GM12892 (cell line): ENCODE measurements around the gene CASQ2.

ENCODE experiments used
- POLR2A ChIP-seq: IDR thresholded peaks from 2 replicates; pipeline ENCODE4 v1.6.1; 2011; ENCODE audit warnings: low read depth, low read length, control low read depth
- POLR2AphosphoS5 ChIP-seq: IDR thresholded peaks from 2 replicates; pipeline ENCODE4 v1.6.1; 2011; ENCODE audit warnings: low read depth, low read length, control low read depth
- TAF1 ChIP-seq: IDR thresholded peaks from 2 replicates; pipeline ENCODE4 v1.6.1; 2011; ENCODE audit warnings: low read depth, mild to moderate bottlenecking, control low read depth, low read length, borderline replicate concordance

DNA sequence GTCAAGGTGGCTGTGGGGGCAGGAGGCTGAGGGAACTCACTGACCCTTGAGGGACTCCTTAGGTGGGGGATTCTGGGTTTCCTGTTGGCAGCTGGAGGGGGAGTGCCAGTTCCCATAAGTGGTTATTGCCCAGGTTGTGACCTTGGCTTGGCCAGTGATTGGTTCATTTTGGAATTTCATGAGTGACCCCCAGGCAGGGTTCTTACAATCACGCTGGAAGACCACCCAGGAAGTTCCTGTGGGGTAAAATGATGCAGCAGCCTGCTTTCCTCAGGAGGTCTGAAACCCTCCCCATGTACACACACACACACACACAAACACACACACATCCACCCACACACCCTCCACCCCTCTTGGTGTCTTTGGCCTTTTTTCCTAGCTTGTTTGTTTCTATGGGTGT lies 109.9 kb downstream of the CASQ2 start:
- TF ChIP-seq POLR2A, result no peak
- no peak for TF ChIP-seq POLR2AphosphoS5
- TF ChIP-seq TAF1, result no peak
